Fibroblast of skin of abdomen (primary cell): Measurements from ENCODE around the gene ACAA1.
"Not testable (repeated sequence)": the region's sequence is repeated elsewhere in the genome, so short reads cannot be mapped to it uniquely, and the experiment has no call there.

Experiments
- DNase-seq: peaks from one replicate; pipeline ENCODE4 v3.0.0-alpha.2; 2013

Gene ACAA1

GRCh38 chr3:38154033-38154494, 17.1 kb upstream of the ACAA1 start:
- DNase-seq, result peak; percentile 62

- no peak for DNase-seq
These were observed 16.3 kb upstream of the ACAA1 start for GRCh38 chr3:38153221-38153620.

- DNase-seq, result no peak
These were observed 15.7 kb upstream of the ACAA1 start for GRCh38 chr3:38152609-38153008.

- DNase-seq, result no peak
These were observed 14.8 kb upstream of the ACAA1 start for GRCh38 chr3:38151667-38152265.

- DNase-seq, result no peak
These were observed 14.0 kb upstream of the ACAA1 start for GRCh38 chr3:38150780-38151528.

GRCh38 chr3:38149708-38150107, 12.8 kb upstream of the ACAA1 start:
- DNase-seq, result no peak

GRCh38 chr3:38148311-38148882, 11.5 kb upstream of the ACAA1 start:
- DNase-seq, result no peak

GRCh38 chr3:38147421-38147820, 10.5 kb upstream of the ACAA1 start:
- DNase-seq, result no peak

GRCh38 chr3:38146504-38146903, 9.6 kb upstream of the ACAA1 start:
- DNase-seq, result no peak

GRCh38 chr3:38143511-38143910, 6.6 kb upstream of the ACAA1 start:
- no peak for DNase-seq

GRCh38 chr3:38142959-38143358, 6.0 kb upstream of the ACAA1 start:
- DNase-seq, result no peak

- DNase-seq, result no peak
These were observed 5.0 kb upstream of the ACAA1 start for GRCh38 chr3:38141952-38142273.

GRCh38 chr3:38141173-38141951, 4.4 kb upstream of the ACAA1 start:
- DNase-seq, result no peak

GRCh38 chr3:38140326-38141172, 3.6 kb upstream of the ACAA1 start:
- DNase-seq, result no peak

- DNase-seq, result no peak
These were observed 2.7 kb upstream of the ACAA1 start for GRCh38 chr3:38139652-38140051.

GRCh38 chr3:38139191-38139590, 2.3 kb upstream of the ACAA1 start:
- DNase-seq, result no peak

- peak; percentile 56 for DNase-seq
These were observed 1.6 kb upstream of the ACAA1 start, which contains the start of gene MYD88 for GRCh38 chr3:38138349-38139190. MYD88 (plus strand) TSS chr3:38138661; CDS start chr3:38138701, 40 bp downstream.

- DNase-seq, result no peak
These were observed 855 bp upstream of the ACAA1 start for GRCh38 chr3:38137615-38138348.

- peak; percentile 10 for DNase-seq
These were observed 542 bp downstream of the ACAA1 start for GRCh38 chr3:38136393-38136776.

- not testable (repeated sequence) for DNase-seq
These were observed 1.2 kb downstream of the ACAA1 start for GRCh38 chr3:38135621-38136277.
